Measurements from ENCODE around the gene RAD51B.
A peak's percentile ranks its signal among the peaks of the same experiment; 100 is the strongest.
"Not testable (repeated sequence)": the region's sequence is repeated elsewhere in the genome, so short reads cannot be mapped to it uniquely, and the experiment has no call there.

The RAD51B gene

DNA sequence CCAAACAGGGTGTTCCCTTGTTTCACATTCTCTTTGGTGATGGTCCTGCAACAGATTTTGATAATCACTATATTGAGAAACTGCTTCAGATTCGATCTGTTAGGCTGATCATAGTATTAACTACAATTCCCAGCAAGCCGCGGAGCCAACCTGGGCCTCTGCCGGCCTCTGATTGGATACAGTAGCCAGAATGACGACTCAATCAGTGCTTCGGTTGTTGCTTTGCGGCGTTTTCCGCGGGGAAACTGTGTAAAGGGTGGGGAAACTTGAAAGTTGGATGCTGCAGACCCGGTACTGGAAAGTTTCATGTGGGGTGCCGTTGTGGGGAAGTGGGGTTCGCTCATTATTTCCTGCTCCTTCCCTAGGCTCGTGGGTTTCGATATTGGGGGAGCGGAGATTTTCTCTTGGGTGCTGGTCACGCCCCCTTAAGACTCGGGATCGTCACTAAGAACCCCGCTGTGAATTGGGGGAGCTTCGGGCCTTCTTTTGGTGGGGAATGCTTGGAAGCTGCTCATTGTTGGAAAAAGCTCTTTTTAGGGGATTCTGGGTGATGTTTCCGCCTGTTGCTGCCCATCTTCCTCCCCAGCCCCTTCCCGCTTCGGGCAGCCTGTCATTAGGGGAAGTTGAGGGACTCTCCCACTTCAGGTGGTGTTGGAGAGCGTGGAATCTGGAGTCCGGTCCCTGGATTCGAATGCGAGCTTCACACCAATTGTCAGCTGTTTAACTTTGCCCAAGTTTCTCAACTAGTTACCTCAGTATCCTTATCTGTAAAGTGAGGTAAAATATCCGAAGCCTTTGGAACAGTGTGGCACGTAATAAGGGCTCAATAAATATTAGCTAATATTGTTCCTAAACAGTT is at the start of gene RAD51B:
TSS of gene RAD51B (plus strand) at position 217 of the 859 bp plus-strand sequence.
- peak; percentile 87 for DNase-seq

DNA sequence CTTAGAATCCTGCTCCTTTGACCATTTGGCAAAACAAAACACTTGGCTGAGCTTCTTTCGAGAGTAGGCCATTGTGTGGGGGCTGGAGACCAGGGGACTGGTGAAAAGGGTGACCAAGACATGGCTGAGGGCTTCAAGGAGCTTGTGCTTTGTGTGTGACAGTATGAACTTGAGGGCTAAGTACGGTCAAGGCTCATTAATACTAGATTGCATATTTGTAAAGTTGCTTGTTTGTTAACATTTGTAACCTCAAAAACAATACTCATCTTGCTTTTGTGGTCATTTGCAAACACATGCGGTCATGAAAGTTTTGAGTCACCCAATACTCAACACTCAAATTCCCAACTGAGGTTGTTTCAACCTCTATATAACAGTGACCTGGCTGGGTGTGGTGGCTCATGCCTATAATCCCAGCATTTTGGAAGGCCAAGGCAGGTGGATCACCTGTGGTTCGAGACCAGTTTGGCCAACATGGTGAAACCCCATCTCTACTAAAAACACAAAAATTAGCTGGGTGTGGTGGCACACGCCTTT is 45.7 kb upstream of the RAD51B start:
- no peak for DNase-seq

DNA sequence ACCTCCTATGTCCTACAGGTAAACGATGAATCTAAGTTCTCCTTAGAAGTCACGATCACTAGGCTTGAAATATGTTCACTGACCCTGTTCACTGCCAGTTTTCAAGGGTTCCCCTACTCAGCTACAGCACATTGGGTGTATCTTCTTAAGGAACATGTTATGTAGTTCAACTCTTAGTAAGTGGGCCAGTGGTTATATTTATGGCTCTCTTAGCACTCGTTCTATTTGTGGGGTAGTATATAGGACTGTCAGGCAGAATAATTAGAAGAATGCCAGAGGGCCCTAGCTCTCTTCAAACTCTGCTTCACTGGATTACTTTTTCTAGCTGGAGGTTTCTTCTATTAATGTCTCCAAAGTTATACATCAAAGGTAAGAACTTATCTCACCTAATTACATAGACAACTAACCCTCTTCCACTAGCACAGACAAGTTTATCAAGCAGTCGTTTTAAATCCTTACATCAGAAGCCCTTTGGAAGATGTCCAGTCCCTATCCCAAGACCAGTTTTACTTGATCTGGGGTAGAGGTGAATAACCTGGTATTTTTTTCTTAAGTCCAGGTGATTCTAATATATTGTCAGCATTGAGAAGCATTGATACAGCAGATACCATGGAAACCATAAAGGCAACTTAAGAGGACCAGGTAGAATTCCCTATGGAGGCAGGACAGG is 42.8 kb upstream of the RAD51B start:
- no peak for DNase-seq

- DNase-seq: no peak
Observed at GRCh38 chr14:67778792-67779191, 40.8 kb upstream of the RAD51B start.

GRCh38 chr14:67782090-67782489 is 37.5 kb upstream of the RAD51B start:
- no peak for DNase-seq

DNA sequence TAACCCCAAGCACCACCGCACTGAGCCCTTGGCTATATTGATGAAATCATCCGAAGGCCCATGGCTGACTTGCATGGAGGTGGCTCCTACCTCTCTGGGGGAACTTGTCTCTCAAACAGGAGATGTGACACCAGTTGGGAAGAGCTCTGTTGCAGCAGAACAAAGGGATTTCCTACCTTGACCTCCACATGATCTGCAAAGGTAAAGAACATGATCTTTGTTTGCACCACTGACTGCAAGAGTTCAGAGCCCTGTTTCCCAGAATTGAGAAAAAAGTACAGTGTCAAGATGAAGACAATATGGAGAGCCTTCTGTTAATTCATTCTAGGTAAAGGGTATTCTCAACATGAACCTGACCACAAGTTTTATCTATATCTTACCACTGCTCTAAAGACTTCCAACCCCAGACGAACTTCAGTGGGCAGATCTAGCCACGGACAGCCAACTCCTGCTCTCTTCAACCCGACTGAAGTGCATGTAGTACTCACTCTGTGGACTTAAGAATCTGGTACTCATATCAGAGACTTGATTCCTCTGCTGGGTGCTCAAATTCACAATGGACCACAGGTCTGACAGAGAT is 35.2 kb upstream of the RAD51B start:
- DNase-seq: peak; percentile 67

DNA sequence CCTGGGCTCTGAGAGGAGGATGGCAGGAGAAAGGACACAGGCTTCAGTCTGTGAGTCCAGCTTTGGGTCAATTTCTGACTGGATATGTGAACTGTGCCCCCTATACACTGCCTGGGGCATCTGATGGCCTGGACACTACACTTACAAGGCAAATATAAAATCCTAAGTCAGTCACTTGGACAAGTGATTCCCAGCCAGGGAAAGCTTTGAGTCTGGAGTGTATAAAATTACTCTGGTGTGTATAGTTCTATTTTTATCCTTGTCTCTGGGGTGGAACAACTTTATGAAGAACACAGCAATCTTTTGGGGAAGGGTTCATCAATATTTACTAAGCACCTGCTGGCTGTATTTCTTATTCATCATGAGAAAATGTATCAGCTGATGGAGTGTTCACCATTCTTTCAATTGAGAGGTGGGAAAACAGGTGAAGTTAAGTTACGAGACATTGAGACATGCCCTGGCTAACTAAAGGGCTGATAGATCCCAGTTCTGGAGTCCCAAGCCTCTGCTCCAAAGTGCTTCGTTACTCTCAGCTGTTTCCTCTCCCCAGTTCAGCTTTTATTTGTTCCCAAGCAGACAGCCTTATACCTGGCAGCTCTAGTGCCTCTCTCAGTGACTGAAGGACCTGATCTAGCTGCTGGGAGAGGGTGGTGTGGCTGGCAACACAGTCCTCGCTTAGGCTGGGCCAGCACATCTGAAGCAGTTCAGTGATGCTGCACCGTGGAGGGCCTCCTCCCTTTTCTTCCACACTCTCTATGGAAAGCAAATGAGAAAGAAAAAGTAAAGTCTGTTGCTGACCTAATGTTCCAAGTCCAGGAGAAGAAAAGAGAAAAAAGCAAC is 34.1 kb upstream of the RAD51B start:
- DNase-seq: no peak

DNA sequence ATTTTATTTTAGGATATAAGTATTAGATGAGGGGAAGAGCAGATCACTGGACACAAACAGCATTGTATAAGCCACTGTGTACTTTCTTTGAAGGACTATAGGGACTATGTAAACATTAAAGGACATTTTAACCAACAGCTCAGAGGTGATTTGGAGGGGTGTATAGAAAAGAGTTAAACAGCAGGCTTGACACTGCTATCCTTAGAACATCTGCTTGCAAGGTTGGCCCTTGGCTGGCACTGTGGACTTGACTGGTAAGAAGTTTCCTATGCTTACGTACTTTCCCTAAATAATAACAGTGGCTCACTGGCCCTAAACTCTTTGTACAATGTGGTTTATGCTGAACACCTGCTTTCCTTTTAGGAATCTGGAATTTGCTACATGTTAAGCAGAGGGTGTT is 31.9 kb upstream of the RAD51B start:
- no peak for DNase-seq

GRCh38 chr14:67798731-67799130 is 20.8 kb upstream of the RAD51B start:
- DNase-seq: no peak

DNA sequence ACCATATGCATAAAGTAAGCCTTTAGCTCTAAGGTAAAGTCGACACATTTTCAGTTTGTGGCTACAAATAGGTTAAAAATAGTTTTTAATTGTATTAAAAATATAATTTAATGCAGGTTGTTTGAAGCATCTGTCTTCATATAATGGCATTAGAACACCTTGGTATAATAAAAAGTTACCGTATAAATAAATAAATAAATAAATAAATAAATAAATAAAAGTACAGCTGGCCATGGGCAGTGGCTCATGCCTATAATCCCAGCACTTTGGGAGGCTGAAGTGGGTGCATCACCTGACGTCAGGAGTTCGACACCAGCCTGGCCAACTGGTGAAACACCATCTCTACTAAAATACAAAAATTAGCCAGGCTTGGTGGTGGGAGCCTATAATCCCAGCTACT is 18.8 kb upstream of the RAD51B start:
- DNase-seq: no peak

- DNase-seq: no peak
Observed at GRCh38 chr14:67806246-67806645, 13.3 kb upstream of the RAD51B start.

DNA sequence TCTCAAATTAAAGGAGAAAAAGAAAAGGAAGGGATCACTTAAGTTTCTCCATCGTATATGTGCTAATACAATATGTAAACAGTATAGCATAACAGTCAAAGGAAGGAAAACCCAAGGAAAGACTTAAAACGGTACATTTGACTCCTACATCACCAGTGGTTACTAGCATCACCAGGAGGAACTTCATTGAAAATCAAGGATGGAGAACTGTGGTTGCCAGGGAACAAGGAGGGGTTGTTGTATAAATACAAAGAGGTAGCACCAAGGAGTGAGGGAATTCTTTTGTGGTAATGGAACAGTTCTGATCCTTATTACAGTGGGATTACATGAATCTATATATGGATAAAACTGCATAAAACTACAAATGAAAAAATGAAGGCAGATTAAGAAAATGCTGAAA is 4.8 kb upstream of the RAD51B start:
- no peak for DNase-seq

DNA sequence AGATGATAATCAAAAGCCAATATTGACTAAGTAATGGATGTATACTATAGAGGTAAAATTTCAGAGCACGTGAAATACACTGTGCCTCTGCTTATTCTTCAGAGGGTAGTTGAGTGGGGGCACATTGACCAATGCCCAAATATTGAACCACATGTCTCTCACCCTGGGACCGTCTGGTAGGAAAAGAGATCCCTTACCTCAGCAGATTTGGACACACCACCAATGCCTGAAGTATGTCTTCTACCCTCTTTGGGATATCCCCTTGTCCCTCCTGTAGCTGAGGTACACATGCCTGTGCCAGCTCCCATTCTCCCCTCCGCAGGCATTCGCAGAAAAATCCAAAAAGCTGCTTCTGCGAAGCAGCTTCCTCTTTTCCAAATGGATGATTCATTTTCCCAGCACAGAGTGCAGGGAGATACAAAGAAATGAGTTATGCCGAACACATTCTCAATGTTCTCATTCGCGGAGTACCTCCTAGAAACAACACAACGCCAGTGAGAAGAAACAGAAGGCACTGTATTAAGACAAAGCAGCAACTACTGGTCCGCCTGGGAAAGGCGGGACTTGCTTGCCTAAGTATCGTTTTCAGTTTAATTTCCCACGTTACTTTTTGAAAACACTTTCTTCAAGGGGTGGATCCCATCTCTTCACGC is 3.9 kb upstream of the RAD51B start:
- DNase-seq: peak; percentile 13

- peak; percentile 97 for DNase-seq
Observed at GRCh38 chr14:67816326-67817002, 3.1 kb upstream of the RAD51B start, which contains the start of gene ZFYVE26. Gene ZFYVE26 (minus strand): TSS chr14:67816590. CDS start chr14:67815963, 627 bp downstream.

GRCh38 chr14:67817750-67818438 is 1.7 kb upstream of the RAD51B start:
- DNase-seq: no peak

GRCh38 chr14:67818476-67818875 is 1.1 kb upstream of the RAD51B start:
- DNase-seq: not testable (repeated sequence)

DNA sequence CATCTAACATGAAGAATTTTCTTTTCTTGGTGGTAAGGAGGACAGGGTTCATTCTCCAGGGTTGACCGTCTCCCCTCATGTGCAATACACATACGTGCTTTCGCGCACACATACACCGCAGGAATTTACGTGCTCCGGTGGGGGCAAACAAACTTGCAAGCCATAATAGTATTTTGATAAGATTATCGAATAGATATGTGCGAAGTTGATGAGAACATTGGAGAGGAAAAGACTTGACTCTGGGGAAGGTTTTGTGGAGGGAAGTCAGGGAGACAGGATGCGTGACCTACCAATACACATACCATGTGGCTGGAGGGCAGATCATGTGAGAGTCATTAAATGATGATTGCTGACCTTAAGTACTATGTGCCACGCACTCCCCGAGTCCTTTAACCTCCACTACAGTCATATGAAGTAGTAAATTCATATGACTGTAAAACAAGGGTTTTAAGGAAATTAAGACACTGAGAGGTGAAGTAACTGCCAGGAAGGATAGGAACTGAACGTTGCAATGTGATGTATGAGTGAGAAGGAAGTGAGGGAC is 921 bp downstream of the RAD51B start:
- peak; percentile 40 for DNase-seq

- DNase-seq: no peak
Observed at GRCh38 chr14:67821121-67821520, 1.5 kb downstream of the RAD51B start.

DNA sequence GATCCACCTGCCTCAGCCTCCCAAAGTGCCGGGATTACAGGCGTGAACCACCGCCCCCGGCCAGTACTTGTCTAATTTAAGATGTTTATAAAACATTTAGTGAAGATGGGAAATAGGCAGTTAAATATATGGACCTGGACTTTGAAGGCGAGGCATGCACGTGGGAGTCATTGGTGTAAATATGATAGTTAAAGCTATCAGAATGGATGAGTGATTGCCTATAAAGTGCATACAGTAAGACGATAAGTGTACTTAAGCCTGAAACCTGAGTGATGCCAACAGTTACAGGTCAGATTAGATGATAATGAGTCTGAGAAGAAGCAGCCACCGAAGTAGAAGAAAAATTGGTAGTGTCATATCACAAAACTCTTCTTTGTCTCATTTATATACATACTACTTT is 11.5 kb downstream of the RAD51B start:
- no peak for DNase-seq

- DNase-seq: no peak
Observed at GRCh38 chr14:67833403-67833802, 13.8 kb downstream of the RAD51B start.

DNA sequence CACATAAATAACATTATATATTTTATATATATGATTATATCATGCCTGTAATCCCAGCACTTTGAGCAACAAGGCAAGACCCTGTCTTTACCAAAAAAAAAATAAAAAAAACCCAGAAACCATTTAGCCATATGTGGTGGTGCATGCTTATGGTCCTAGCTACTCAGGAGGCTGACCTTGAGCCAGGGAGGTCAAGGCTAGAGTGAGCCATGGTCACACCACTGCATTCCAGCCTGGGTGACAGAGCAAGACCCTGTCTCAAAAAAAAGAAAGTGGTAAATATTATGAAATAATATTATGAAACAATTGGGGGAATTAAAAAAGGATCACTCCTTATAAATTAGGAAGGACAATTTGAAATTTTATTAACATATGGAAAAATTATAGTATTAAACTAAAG is 16.0 kb downstream of the RAD51B start:
- DNase-seq: no peak

Measured in OCI-M1 (cell line).